ENCODE data around the gene GOLGA1.

- TF ChIP-seq, protein P1, sequence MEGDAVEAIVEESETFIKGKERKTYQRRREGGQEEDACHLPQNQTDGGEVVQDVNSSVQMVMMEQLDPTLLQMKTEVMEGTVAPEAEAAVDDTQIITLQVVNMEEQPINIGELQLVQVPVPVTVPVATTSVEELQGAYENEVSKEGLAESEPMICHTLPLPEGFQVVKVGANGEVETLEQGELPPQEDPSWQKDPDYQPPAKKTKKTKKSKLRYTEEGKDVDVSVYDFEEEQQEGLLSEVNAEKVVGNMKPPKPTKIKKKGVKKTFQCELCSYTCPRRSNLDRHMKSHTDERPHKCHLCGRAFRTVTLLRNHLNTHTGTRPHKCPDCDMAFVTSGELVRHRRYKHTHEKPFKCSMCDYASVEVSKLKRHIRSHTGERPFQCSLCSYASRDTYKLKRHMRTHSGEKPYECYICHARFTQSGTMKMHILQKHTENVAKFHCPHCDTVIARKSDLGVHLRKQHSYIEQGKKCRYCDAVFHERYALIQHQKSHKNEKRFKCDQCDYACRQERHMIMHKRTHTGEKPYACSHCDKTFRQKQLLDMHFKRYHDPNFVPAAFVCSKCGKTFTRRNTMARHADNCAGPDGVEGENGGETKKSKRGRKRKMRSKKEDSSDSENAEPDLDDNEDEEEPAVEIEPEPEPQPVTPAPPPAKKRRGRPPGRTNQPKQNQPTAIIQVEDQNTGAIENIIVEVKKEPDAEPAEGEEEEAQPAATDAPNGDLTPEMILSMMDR (IDR thresholded peaks at IDR 0.05), result peak; percentile 99
- TF ChIP-seq, protein P2, sequence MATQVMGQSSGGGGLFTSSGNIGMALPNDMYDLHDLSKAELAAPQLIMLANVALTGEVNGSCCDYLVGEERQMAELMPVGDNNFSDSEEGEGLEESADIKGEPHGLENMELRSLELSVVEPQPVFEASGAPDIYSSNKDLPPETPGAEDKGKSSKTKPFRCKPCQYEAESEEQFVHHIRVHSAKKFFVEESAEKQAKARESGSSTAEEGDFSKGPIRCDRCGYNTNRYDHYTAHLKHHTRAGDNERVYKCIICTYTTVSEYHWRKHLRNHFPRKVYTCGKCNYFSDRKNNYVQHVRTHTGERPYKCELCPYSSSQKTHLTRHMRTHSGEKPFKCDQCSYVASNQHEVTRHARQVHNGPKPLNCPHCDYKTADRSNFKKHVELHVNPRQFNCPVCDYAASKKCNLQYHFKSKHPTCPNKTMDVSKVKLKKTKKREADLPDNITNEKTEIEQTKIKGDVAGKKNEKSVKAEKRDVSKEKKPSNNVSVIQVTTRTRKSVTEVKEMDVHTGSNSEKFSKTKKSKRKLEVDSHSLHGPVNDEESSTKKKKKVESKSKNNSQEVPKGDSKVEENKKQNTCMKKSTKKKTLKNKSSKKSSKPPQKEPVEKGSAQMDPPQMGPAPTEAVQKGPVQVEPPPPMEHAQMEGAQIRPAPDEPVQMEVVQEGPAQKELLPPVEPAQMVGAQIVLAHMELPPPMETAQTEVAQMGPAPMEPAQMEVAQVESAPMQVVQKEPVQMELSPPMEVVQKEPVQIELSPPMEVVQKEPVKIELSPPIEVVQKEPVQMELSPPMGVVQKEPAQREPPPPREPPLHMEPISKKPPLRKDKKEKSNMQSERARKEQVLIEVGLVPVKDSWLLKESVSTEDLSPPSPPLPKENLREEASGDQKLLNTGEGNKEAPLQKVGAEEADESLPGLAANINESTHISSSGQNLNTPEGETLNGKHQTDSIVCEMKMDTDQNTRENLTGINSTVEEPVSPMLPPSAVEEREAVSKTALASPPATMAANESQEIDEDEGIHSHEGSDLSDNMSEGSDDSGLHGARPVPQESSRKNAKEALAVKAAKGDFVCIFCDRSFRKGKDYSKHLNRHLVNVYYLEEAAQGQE (IDR thresholded peaks at IDR 0.05; ENCODE audit: low read depth, low read length), result no peak
- TF ChIP-seq RFX5 (IDR thresholded peaks at IDR 0.05; ENCODE audit: low read length), result no peak
- no peak for TF ChIP-seq GABPA (IDR thresholded peaks at IDR 0.05; ENCODE audit: low read depth)
- no peak for TF ChIP-seq USF1 (IDR thresholded peaks at IDR 0.05; ENCODE audit: borderline replicate concordance, low read depth)
Measured at GRCh38 chr9:124852829-124853531, 87.9 kb downstream of the GOLGA1 start, which contains the start of gene WDR38.
